Measurements from ENCODE around the gene DRGX.

Gene DRGX

DNA sequence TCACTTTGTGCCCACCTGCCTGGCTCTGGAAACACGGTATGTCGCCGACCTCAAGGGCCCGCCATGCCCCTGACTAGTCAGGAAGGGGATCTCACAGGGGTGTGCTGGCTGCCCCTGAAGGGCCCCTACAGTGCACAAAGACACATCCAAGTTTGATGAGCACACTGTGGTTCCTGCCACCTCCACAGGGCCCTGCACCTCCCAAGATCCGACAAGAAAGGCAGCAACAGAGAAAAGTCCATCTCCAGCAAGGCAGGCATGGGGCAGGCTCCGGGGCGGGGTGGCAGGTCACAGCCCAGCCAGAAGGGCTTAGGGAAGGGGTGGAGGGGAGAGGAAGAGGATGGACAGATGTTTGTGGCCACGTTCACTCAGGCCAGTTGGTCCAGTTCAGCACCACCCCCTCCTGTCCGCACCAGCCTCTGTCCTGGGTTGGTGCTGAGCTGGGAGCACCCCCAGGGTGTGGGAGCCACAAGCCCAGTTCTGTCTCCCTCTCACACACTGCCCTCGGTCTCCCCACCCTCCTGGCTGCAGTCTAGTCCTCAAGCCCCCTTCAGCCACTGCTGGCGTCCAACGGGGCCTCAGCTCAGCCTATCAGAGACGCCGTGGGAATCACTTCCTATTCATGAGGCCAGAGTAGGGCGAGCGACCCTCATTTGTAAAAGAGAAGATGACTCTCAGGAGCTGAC lies 11.5 kb downstream of the DRGX start:
- no peak for DNase-seq (ENCODE audit: low read depth)
- H3K4me3 ChIP-seq (replicated peaks; ENCODE audit: low read depth, low read length) = no peak overlapping the region
- no peak for TF ChIP-seq CTCF (IDR thresholded peaks at IDR 0.05; ENCODE audit: low read length, missing control alignments)

- DNase-seq (ENCODE audit: low read depth) = no peak
- TF ChIP-seq CTCF (IDR thresholded peaks at IDR 0.05; ENCODE audit: low read length, missing control alignments) = no peak
- H3K4me3 ChIP-seq (replicated peaks; ENCODE audit: low read depth, low read length) = no peak overlapping the region
These were observed 12.0 kb downstream of the DRGX start for GRCh38 chr10:49383853-49384252.

- TF ChIP-seq CTCF (IDR thresholded peaks at IDR 0.05; ENCODE audit: low read length, missing control alignments) = no peak
- no peak for DNase-seq (ENCODE audit: low read depth)
- no peak overlapping the region for H3K4me3 ChIP-seq (replicated peaks; ENCODE audit: low read depth, low read length)
These were observed 13.1 kb downstream of the DRGX start for GRCh38 chr10:49382826-49383225.

DNA sequence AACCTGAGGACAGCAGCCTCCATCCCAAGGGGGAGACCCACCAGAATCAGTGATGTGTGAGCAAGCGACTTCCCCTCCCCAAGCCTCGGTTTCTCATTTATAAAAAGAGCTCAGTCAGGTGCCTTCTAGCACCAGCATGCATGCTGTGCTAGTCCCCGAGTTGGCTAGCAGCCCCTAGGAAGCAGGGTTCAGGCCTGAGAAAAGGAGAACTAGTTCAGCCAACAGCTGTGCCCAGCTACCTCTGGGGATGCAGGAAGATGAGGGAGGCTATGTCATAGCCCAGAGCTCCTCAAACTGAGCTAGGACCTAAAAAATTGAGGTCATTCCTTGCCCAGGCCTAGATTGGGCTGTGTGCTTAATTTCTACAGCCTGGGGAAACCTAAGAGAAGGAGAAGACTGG lies 13.7 kb downstream of the DRGX start:
- DNase-seq (ENCODE audit: low read depth) = no peak
- no peak for TF ChIP-seq CTCF (IDR thresholded peaks at IDR 0.05; ENCODE audit: low read length, missing control alignments)

DNA sequence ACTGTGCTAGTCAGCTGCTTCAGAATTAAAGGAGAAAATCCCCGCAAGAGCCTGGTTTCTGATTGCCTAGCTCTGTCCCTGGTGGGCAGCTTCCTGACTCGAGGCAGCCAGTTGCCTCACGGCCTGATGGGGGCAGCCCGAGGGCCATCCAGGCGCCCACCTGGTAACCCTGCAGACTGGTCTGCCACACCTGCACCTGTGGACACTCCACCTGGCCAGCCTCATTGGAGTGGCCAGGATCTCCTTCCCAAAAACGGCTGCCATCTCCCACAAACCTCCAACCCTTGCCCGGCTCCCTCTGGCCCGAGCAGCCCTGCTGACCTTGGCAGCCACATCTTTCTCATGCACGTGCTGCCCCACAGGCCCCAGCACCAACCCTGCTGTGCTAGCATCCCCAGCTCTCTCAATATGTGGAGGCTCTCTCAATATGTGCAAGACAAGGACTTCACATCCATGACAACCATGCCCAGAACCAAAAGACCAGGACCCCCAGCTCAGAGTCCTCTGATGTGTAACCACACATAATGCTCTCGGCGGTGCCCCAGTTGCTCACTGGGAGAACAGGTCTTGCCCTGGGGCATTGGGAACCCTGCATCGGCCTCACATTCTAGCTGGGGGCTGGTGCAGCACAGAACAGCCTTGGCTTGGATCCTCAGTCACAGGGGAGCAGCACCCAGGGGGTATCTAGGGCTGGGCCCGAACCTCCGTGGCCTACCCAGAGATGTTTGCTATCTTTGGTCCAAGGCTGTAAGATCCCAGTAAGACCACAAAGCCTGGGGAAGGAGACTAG lies 14.6 kb downstream of the DRGX start:
- no peak for TF ChIP-seq CTCF (IDR thresholded peaks at IDR 0.05; ENCODE audit: low read length, missing control alignments)
- H3K4me3 ChIP-seq (replicated peaks; ENCODE audit: low read depth, low read length) = no peak overlapping the region
- no peak for DNase-seq (ENCODE audit: low read depth)

More for the DNA sequence above, 13.7 kb downstream of the DRGX start:
- no peak overlapping the region for H3K4me3 ChIP-seq (replicated peaks; ENCODE audit: low read depth, low read length)

GRCh38 chr10:49379596-49380410 lies 16.1 kb downstream of the DRGX start:
- DNase-seq (ENCODE audit: low read depth) = no peak
- peak; percentile 21 for TF ChIP-seq CTCF (IDR thresholded peaks at IDR 0.05; ENCODE audit: low read length, missing control alignments)
- H3K4me3 ChIP-seq (replicated peaks; ENCODE audit: low read depth, low read length) = no peak overlapping the region
